Stimulated activated CD8-positive, alpha-beta memory T cell treated with anti-CD3 and anti-CD28 coated beads, Interleukin-15, amount 100 ng/mL, for 48 hours (primary cell): ENCODE results near the gene LAT.
A peak's percentile ranks its signal among the peaks of the same experiment; 100 is the strongest.

Experiments
- DNase-seq, 2 donors: peaks; one replicate each; pipeline ENCODE4 v3.0.0-alpha.2; 2020; ENCODE audit warnings: low read depth in 2 of 2

LAT gene

DNA sequence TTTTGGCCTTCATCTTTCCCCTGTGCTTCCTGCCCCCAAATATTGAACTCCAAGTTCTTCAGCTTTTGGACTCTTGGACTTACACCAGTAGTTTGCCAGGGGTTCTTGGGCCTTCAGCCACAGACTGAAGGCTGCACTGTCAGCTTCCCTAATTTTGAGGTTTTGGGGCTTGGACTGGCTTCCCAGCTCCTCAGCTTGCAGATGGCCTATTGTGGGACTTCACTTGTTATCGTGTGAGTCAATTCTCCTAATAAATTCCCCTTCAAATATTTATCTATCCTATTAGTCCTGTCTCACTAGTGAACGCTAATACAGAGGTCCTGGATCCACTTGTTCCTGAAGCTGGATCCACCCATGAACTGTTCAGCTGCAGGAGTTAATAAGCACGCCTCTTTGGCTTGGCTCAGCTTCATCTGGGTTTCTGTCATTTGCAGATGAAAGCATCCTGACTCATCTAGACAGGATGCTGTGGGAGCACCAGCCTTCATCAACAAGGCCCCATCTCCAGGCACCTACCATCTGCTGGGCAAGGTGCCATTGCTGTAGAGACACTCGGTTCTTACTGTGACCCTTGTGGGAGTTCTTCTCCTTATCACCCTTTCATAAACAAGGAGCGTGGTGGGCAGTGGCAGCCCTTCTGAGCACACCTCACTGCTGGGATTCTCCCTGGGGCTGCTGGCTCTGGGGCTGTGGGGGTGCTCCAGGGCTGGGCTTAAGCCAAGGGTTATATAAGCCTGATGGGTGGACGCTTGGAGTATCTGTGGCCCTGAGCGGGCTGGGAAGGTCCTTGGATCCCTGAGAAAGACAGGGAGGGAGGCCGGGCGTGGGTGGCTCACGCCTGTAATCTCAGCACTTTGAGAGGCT, 23.1 kb downstream of the LAT start:
- DNase-seq = peak; percentile 62 to 76

DNA sequence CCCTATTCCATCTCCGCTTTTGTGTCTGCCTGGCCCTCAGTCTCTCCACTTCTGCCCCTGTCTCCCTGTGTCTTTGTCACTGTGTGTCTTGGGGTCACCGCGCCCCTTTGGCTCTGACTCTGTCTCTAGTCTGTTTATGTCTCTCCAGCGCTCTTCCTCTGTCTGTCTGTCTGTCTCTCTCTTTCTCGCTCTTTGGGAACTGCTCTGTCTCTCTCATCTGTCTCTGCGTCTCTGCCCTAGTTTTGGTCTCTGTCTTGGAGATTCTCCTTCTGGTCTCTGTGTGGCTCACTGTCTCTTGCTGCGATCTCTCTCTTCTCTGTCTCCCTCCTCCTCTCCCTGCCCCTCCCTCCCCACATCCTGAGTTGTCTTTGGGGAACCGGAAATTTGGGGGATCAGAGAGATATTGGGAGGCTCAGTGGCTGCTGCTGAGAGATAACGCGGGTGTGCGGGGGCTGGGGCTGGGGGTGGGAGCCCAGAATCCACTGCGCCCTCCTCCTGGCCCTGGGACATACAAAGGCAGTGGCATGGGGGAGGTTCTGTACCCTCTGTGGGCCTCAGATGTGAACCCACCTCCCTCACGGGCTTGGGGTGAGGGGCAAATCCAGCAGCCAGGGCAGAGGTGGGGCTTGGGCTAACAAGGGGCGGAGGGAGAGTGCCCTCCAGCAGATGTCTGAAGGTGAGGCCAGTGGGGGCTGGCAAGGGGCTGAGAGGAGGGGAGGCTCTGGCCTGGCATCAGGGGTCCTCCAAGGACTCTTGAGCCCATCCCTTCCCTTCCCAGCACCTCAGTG, 24.4 kb downstream of the LAT start:
- DNase-seq = peak in 1 of 2 donors; percentile 42

DNA sequence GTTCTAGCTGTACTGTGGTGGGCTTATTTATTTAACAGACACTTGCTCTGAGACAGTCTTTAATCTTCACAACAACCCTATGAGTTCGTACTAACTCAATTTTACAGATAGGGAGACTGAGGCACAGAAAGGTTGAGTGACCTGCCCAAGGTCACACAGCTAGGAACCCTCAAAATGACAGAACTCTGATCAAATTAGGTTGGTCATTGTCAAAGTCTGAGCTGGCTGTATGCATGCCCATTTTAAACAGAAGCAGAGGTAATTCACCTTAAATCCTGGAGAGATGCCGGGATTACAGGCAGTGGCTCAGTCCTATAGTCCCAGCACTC, 24.9 kb downstream of the LAT start:
- no peak for DNase-seq

DNA sequence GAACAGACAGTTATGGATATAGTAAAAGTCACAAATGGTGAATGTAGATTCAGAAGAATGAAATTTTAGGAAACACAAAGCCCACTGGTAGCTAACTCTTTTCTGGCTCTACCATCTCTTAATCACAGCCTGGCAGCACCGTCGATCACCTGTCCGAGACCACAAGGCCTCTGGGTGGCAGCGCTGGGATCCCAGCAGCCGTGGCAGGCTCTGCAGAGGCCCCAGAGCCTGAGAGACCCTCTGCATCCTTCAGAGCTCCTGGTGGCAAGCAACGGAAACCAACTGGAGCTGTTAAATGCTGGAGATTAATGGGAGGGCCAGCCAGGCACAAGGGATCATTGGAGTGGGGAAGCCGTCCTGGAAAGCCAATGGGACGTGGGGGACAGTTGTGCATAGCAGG, 26.3 kb downstream of the LAT start:
- DNase-seq = no peak

DNA sequence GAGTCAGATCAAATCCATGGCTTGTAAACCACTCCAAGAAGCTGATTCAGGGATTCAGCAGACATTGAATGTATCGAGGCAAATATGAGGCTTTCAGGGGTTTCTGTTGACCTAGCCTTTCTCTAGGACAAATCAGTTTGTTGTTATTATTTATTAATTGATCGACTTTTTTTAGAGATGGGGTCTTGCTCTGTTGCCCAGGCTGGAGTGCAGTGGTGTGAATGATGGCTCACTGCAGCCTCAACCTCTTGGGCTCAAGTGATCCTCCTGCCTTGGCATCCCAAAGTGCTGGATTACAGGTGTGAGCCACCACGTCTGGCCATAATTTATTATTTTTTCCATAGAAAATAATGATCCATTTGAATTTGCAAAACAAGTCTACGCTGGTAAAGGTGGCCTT, 27.0 kb downstream of the LAT start:
- no peak for DNase-seq

DNA sequence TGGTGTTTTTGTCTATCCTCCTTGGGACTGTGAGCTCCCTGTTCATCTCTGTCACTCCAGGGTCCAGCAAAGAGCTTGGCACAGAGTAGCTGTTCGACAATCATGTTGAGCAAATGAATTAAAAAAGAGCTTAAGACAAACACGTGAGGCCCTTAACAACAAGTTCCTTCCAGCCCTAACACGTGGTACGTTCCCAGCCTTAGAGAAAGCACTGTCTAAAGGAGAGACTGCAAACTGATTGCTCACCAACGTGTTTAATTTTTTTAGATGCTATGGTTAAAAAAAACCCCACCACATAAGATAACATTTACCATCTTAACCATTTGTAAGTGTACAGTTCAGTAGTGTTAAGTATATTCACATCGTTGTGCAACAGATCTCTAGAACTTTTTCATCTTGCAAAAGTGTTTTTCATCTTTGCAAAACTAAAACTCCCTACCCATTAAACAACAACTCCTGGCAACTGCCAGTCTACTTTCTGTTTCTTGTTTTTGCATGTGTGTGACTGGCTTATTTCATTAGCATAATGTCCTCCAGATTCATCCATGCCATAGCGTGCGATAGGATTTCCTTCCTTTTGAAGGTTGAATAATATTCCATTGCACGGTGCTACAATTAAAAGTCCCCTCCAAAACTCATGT, 28.2 kb downstream of the LAT start:
- no peak for DNase-seq

DNA sequence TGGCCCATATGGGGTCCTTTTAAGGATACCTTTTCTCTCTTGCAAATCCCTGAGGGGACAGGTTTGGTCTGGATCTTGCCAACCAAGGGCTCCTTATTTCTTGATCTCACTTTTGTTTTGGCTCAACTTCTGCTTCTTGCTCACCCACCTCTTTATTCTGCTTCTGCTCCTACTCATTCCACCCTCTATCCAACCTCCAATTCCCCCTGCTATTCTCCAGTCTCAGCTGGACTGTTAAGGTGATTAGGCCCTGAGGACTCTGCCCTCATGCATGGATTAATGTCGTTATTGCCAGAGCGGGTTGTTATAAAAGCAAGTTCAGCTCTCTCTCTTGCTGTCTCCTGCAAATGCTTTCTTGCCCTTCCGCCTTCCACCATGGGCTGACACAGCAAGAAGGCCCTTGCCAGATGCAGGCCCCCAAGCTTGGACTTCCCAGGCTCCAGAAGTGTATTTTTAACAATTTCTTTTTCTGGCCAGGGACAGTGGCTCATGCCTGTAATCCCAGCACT, 29.8 kb downstream of the LAT start:
- no peak for DNase-seq

DNA sequence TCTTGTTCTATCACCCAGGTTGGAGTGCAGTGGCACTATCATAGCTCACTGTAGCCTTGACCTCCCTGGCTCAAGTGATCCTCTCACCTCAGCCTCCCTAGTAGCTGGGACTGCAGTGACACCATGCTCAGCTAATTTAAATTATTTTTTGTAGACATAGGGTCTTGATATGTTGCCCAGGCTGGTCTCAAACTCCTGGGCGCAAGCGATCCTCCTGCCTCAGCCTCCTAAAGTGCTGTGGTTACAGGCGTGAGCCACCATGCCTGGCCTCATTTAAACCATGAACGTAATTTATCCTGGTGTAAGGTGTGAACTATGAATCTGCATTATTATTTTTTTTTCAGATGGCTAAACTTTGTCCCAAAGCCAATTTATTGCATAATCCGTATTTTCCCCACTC, 37.3 kb downstream of the LAT start:
- no peak for DNase-seq

DNA sequence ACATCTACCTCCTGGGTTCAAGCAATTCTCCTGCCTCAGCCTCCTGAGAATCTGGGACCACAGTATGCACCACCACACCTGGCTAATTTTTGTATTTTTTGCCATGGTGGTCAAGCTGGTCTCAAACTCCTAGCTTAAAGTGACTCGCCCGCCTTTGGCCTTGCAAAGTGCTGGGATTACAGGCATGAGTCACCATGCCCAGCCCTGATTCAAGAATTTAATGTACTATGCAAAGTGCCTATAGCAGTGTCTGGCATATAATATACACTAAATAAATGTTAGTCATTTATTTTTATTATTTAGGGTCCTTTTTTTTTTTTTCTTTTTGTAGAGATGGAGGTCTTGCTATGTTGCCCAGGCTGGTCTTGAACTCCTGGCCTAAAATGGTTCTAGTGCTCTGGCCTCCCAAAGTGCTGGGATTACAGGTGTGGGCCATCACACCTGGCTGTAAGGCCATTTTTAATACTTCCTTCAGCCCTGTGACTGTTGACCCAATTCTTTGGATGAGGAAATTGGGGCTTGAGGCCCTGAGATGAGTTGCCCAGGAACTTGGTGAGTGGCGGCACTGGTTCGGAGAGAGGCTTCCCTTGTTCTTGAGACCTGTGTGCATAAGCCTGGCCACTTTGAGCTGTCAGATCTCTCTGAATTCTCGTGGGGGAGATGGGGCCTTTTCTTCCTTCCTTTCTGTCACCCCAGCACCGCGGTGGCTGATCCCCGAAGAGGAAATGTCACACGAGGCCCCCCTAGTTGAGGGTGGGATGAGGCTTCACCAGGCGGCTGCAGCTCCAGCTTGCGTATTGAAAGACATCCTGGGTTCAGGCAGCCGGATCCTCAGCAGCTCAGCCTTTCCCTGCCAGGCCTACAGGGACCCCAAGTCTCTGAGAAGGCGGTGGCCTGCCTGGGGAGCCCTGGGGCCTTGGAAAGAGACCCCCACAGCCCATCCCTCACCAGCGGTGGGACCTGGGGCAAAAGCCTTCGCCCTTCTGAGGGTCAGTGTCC, 38.7 kb downstream of the LAT start:
- no peak for DNase-seq

DNA sequence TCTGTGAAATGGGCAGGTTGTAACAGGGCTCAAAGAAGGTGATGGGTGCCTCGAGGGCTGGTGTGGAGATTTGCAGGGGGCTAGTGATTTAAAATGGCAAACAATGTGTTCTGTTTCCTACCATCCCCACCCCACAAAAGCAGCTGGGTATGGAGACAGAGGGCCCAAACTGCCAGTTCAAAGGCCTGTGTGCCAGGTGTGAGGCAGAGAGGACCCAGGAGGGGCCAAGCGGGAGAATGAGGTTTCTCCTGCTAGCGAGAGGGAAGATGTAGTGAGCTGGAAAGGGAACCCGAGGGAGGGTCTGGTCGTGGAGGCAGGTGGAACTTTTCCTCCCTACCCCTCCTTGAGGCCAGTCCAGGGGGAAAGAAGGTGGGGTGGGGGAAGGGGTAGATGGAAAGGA, 39.4 kb downstream of the LAT start:
- DNase-seq = no peak

DNA sequence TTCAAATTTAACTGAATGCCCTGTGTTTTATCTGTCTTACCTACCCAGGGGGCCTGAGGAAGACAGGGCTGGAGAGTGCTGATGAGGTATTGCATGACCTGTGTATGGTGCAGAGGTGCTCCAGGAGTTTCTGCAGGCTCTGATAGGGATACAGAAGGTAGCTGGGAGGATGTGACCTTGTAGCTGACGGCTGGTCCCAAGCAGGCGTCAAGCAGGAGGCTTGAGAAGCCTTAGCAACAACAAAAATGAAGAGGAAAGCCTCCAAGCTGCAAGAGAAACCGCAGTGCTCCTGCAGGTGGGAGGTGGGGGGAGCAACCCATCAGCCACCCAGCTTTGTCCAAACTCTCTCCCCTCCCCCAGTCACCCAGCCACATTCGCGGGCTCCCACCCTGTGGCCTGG, 40.4 kb downstream of the LAT start:
- DNase-seq = no peak

DNA sequence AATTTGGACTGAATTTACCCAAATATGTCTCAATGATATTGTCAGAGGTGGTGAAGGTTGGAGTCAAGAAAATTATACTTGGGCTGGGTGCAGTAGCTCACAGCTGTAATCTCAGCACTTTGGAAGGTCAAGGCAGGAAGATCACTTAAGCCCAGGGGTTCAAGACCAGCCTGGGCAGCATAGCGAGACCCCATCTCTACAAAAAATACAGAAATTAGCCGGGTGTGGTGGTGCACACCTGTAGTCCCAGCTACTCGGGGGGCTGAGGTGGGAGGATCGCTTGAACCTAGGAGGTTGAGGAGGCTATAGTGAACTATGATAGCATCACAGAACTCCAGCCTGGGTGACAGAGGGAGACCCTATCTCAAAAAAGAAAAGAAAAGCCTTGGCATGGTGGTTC, 40.9 kb downstream of the LAT start:
- DNase-seq = no peak

DNA sequence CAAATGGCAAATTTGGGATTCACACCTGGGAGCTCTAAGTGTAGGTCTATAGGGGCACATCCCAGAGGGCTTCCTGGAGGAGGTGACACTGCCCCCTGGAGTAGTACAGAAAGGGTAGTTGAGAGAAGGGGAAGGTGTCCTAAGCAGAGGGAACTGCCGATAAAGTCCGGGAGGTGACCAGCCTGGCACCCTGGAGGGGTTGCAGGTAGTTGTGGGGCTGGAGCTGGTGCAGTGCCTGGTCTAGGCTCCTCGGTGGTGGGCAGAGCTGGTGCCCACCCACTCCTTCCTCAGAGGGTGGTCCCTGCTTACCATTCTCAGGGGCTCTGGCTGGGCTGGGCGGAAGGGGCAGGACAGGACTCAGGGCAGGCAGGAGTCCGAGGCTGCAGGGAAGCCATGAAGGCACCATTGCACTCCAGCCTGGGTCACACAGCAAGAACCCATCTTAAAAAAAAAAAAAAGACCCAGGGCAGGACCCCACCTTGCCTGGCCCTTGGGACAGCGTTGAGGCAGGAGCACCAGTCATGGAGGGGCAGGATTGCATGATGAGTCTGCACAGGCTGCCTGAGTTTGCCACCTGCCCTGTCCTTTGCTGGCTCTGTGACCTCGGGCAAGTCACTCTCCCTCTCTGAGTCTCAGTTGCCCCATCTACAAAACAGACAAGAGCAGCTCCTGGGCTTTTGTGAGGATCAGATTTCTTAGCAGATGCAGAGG, 43.8 kb downstream of the LAT start:
- no peak for DNase-seq

DNA sequence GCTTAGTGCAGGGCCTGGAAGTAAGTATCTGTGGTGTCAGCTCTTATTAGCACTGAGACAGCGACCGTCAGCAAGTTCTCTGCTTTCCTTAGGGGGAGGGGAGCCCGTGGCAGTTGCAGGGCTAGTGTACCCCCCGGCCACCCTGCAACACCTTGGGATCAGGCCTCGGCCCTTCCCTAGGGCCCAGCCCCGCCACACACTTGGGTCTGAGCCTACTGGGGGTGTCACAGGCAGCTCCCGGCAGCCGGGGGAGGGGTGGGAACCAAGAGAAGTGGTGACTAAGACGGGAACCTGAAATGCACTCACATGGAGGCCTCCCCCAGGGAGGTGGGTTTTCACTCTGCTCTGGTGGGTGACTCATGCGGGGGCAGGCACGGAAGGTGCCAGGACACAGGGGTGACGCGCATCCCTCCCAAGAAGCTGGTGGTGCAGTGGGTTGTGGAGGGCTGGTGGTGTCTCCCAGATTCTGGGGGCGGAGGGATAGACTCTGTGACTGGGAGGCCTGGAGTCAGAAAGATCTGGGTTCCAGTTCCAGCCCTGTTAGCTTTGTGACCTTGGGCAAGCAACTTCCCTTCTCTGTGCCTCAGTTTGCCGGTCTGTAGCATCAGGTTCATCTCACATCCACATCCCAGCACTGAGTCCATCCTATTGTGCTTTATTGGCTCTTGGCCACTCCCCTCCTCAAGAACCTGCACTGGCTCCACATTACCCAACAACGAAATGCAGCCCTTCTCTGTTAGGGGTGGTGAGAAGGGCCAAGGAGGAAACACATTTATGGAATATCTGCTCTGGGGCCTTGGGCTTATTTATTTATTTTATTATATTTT, 44.5 kb downstream of the LAT start:
- DNase-seq = peak; percentile 90 to 93

DNA sequence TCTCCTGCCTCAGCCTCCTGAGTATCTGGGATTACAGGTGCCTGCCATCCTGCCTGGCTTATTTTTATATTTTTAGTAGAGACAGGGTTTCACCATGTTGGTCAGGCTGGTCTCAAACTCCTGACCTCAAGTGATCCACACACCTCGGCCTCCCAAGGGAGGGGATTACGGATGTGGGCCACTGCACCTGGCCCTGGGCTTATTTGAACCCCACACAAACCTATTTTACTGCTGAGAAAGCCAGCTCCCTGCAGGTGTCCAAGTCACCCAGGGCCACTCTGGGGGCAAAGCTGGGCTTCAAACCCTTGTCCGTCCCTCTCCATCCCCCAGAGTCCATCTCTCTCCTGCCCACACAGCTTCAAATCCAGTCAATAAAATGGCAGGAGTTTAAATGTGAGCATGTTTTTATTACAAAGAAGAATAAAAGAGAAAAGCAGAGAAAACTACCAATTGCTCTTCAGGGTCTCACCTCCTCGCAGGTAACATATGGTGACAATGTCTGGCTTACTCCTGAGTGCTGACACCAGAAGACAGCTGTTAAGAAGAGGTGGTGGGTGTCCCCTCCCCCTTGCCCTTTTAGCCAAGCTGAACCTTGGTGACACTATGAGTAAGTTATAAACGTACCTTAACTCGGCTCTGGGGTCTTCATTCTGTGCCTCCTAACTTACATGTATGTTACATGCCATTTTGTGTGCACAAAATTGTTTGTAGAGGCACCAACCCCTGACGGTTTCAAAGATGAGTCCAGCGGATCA, 45.4 kb downstream of the LAT start:
- no peak for DNase-seq
